Measurements from ENCODE around the gene LRRK1. TPM values are rescaled to one million over a fixed set of nuclear protein-coding genes. Genes with fewer than 3 reads are reported as not detected.

LRRK1 gene
- total RNA-seq, 1 experiment from 2014 or later, result 7.6 TPM

- TF ChIP-seq, protein P1, sequence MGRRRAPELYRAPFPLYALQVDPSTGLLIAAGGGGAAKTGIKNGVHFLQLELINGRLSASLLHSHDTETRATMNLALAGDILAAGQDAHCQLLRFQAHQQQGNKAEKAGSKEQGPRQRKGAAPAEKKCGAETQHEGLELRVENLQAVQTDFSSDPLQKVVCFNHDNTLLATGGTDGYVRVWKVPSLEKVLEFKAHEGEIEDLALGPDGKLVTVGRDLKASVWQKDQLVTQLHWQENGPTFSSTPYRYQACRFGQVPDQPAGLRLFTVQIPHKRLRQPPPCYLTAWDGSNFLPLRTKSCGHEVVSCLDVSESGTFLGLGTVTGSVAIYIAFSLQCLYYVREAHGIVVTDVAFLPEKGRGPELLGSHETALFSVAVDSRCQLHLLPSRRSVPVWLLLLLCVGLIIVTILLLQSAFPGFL (CRISPR knock-in tag; IDR thresholded peaks at IDR 0.05; ENCODE audit: borderline replicate concordance), result no peak
- no peak for TF ChIP-seq ZNF317 (CRISPR knock-in tag; IDR thresholded peaks at IDR 0.05; ENCODE audit: borderline replicate concordance, low read depth)
- TF ChIP-seq GRHL2 (CRISPR knock-in tag; IDR thresholded peaks at IDR 0.05; ENCODE audit: insufficient replicate concordance, severe bottlenecking), result no peak
- TF ChIP-seq ZNF423 (CRISPR knock-in tag; IDR thresholded peaks at IDR 0.05), result no peak
- TF ChIP-seq TEAD4 (CRISPR knock-in tag; IDR thresholded peaks at IDR 0.05), result no peak
- no peak for TF ChIP-seq TP53 (CRISPR knock-in tag; IDR thresholded peaks at IDR 0.05)
- TF ChIP-seq GABPB1 (CRISPR knock-in tag; IDR thresholded peaks at IDR 0.05), result no peak
- no peak for TF ChIP-seq ZNF232 (CRISPR knock-in tag; IDR thresholded peaks at IDR 0.05)
Observed at GRCh38 chr15:100981086-100981485, 61.9 kb downstream of the LRRK1 start (continued).

- H3K4me1 Mint-ChIP-seq, result peaks cover 13% of the 10 kb centered on the region
- H3K4me3 Mint-ChIP-seq, result no peak overlapping the region
- H3K9me3 Mint-ChIP-seq, result peaks cover 16% of the 10 kb centered on the region
- CTCF ChIA-PET, result interaction anchor here (0.6 to 6.5 kb wide), 3 partner anchors 24 to 65 kb away, joined by 3 to 49 read pairs (median 4); partner anchors contain the start of gene LRRK1
- DNase-seq (ENCODE audit: low spot score), result no peak
- peaks cover 5% of the 10 kb centered on the region for H3K36me3 Mint-ChIP-seq
- POLR2A ChIA-PET, result no interaction called here
- H3K27me3 Mint-ChIP-seq (ENCODE audit: low read depth), result no peaks in the 10 kb centered on the region; the same call in 1 of the 2 replicates
- ATAC-seq, result no peak
- no peak overlapping the region for H3K27ac Mint-ChIP-seq
- TF ChIP-seq ZNF138 (CRISPR knock-in tag; conservative IDR thresholded peaks at IDR 0.05), result no peak
- TF ChIP-seq ZNF425 (CRISPR knock-in tag; conservative IDR thresholded peaks at IDR 0.05), result no peak
- TF ChIP-seq ZMAT4 (CRISPR knock-in tag; IDR thresholded peaks at IDR 0.05), result no peak
- TF ChIP-seq CBFB (CRISPR knock-in tag; IDR thresholded peaks at IDR 0.05; ENCODE audit: low read depth), result no peak
- TF ChIP-seq ATF1 (CRISPR knock-in tag; IDR thresholded peaks at IDR 0.05), result no peak
- no peak for TF ChIP-seq ERG (CRISPR knock-in tag; IDR thresholded peaks at IDR 0.05)
- TF ChIP-seq RORB (CRISPR knock-in tag; IDR thresholded peaks at IDR 0.05), result no peak
- no peak for TF ChIP-seq ZNF396 (CRISPR knock-in tag; IDR thresholded peaks at IDR 0.05; ENCODE audit: borderline replicate concordance)
- no peak for TF ChIP-seq ZNF423 (CRISPR knock-in tag; IDR thresholded peaks at IDR 0.05)
- no peak for TF ChIP-seq ZNF219 (CRISPR knock-in tag; IDR thresholded peaks at IDR 0.05; ENCODE audit: borderline replicate concordance)
- no peak for TF ChIP-seq NFE2L1 (CRISPR knock-in tag; IDR thresholded peaks at IDR 0.05)
- TF ChIP-seq, protein P1 (CRISPR knock-in tag; IDR thresholded peaks at IDR 0.05; ENCODE audit: borderline replicate concordance), result no peak
- no peak for TF ChIP-seq GABPB1 (CRISPR knock-in tag; IDR thresholded peaks at IDR 0.05)
- TF ChIP-seq IRF2 (CRISPR knock-in tag; IDR thresholded peaks at IDR 0.05; ENCODE audit: borderline replicate concordance, low read depth), result no peak
- TF ChIP-seq NFATC4 (CRISPR knock-in tag; IDR thresholded peaks at IDR 0.05), result no peak
- TF ChIP-seq, protein P2, sequence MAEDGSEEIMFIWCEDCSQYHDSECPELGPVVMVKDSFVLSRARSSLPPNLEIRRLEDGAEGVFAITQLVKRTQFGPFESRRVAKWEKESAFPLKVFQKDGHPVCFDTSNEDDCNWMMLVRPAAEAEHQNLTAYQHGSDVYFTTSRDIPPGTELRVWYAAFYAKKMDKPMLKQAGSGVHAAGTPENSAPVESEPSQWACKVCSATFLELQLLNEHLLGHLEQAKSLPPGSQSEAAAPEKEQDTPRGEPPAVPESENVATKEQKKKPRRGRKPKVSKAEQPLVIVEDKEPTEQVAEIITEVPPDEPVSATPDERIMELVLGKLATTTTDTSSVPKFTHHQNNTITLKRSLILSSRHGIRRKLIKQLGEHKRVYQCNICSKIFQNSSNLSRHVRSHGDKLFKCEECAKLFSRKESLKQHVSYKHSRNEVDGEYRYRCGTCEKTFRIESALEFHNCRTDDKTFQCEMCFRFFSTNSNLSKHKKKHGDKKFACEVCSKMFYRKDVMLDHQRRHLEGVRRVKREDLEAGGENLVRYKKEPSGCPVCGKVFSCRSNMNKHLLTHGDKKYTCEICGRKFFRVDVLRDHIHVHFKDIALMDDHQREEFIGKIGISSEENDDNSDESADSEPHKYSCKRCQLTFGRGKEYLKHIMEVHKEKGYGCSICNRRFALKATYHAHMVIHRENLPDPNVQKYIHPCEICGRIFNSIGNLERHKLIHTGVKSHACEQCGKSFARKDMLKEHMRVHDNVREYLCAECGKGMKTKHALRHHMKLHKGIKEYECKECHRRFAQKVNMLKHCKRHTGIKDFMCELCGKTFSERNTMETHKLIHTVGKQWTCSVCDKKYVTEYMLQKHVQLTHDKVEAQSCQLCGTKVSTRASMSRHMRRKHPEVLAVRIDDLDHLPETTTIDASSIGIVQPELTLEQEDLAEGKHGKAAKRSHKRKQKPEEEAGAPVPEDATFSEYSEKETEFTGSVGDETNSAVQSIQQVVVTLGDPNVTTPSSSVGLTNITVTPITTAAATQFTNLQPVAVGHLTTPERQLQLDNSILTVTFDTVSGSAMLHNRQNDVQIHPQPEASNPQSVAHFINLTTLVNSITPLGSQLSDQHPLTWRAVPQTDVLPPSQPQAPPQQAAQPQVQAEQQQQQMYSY (CRISPR knock-in tag; IDR thresholded peaks at IDR 0.05), result no peak
- TF ChIP-seq, protein P3, sequence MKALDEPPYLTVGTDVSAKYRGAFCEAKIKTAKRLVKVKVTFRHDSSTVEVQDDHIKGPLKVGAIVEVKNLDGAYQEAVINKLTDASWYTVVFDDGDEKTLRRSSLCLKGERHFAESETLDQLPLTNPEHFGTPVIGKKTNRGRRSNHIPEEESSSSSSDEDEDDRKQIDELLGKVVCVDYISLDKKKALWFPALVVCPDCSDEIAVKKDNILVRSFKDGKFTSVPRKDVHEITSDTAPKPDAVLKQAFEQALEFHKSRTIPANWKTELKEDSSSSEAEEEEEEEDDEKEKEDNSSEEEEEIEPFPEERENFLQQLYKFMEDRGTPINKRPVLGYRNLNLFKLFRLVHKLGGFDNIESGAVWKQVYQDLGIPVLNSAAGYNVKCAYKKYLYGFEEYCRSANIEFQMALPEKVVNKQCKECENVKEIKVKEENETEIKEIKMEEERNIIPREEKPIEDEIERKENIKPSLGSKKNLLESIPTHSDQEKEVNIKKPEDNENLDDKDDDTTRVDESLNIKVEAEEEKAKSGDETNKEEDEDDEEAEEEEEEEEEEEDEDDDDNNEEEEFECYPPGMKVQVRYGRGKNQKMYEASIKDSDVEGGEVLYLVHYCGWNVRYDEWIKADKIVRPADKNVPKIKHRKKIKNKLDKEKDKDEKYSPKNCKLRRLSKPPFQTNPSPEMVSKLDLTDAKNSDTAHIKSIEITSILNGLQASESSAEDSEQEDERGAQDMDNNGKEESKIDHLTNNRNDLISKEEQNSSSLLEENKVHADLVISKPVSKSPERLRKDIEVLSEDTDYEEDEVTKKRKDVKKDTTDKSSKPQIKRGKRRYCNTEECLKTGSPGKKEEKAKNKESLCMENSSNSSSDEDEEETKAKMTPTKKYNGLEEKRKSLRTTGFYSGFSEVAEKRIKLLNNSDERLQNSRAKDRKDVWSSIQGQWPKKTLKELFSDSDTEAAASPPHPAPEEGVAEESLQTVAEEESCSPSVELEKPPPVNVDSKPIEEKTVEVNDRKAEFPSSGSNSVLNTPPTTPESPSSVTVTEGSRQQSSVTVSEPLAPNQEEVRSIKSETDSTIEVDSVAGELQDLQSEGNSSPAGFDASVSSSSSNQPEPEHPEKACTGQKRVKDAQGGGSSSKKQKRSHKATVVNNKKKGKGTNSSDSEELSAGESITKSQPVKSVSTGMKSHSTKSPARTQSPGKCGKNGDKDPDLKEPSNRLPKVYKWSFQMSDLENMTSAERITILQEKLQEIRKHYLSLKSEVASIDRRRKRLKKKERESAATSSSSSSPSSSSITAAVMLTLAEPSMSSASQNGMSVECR (CRISPR knock-in tag; IDR thresholded peaks at IDR 0.05; ENCODE audit: borderline replicate concordance), result no peak
Observed at GRCh38 chr15:100983221-100983620, 64.1 kb downstream of the LRRK1 start.

All from WTC11 (cell line).